CD4-positive, CD25-positive, alpha-beta regulatory T cell (primary cell): Measurements from ENCODE around the gene VEGFA. TPM values are rescaled to one million over a fixed set of nuclear protein-coding genes. Genes with fewer than 3 reads are reported as not detected.

ENCODE experiments used
- ATAC-seq, 2 donors: fragments of 150-1000 bp; cut with Tn5 transposase; one replicate each; pipeline ENCODE4 v1.10.0; 2021; ENCODE audit warnings: low read depth in 2 of 2, moderate number of reproducible peaks in 2 of 2, moderate library complexity in 1 of 2
- DNase-seq, 3 donors: peaks; one replicate each; pipeline versions ENCODE4 v3.0.0 to v3.0.0-alpha.2; 2012 to 2022; ENCODE audit warnings: mixed read lengths in 1 of 3
- H3K27ac ChIP-seq: one replicate; pipeline ENCODE4 v1.7.0; 2013; ENCODE audit warnings: mild to moderate bottlenecking, low read length; ENCODE audit not compliant: insufficient read depth, poor library complexity, severe bottlenecking
- H3K27me3 ChIP-seq: one replicate; pipeline ENCODE4 v1.7.0; 2013; ENCODE audit warnings: low read length; ENCODE audit not compliant: control insufficient read depth, insufficient read depth
- H3K36me3 ChIP-seq: one replicate; pipeline ENCODE4 v1.7.0; 2013; ENCODE audit warnings: mild to moderate bottlenecking, low read length, moderate library complexity; ENCODE audit not compliant: control insufficient read depth, insufficient read depth
- H3K4me1 ChIP-seq: 2 replicates; pipeline ENCODE4 v1.7.0; 2013; ENCODE audit warnings: mild to moderate bottlenecking, low read length; ENCODE audit not compliant: insufficient read depth, control insufficient read depth, poor library complexity, severe bottlenecking
- H3K4me3 ChIP-seq: one replicate; pipeline ENCODE4 v1.7.0; 2013; ENCODE audit warnings: low read depth, mild to moderate bottlenecking, low read length, moderate library complexity
- H3K9me3 ChIP-seq, 2 experiments: 1 replicate in 1 of 2; 2 replicates in 1 of 2; pipeline ENCODE4 v1.7.0; 2013; ENCODE audit warnings: low read length in 2 of 2, mild to moderate bottlenecking in 1 of 2, moderate library complexity in 1 of 2; ENCODE audit not compliant: control insufficient read depth in 2 of 2
- H3K27ac Mint-ChIP-seq, 3 donors: one replicate each; pipeline ENCODE4 v1.8.0; 2020 to 2022; ENCODE audit warnings: mild to moderate bottlenecking in 3 of 3, mixed read lengths in 3 of 3, moderate library complexity in 2 of 3
- H3K27me3 Mint-ChIP-seq: one replicate; pipeline ENCODE4 v1.8.0; 2022; ENCODE audit warnings: mild to moderate bottlenecking, mixed read lengths
- H3K36me3 Mint-ChIP-seq: one replicate; pipeline ENCODE4 v1.8.0; 2020; ENCODE audit warnings: mixed read lengths
- H3K4me1 Mint-ChIP-seq, 4 donors: one replicate each; pipeline ENCODE4 v1.8.0; 2020 to 2022; ENCODE audit warnings: mixed read lengths in 4 of 4, mild to moderate bottlenecking in 1 of 4
- H3K4me3 Mint-ChIP-seq, 4 donors: one replicate each; pipeline ENCODE4 v1.8.0; 2020 to 2022; ENCODE audit warnings: mild to moderate bottlenecking in 4 of 4, mixed read lengths in 4 of 4, moderate library complexity in 3 of 4
- H3K9me3 Mint-ChIP-seq, 7 donors: one replicate each; pipeline ENCODE4 v1.8.0; 2020 to 2022; ENCODE audit warnings: mixed read lengths in 7 of 7, mild to moderate bottlenecking in 3 of 7, moderate library complexity in 2 of 7
- polyA plus RNA-seq, 4 donors: library from polyadenylated mRNA; unstranded; fragments of 300-500 nt; fragmentation: Illumina TruSeq; gene quantifications; one replicate each; pipeline ENCODE4 v1.2.3, GENCODE V29; 2021
- total RNA-seq: library from RNA; stranded (reverse); gene quantifications from one replicate; pipeline ENCODE4 v1.2.3, GENCODE V29; 2022

Gene VEGFA
- total and polyA plus RNA-seq, 5 donors from 2014 or later = 0.01 to 0.22 (median 0.13) TPM; not detected in 2

- Histone ChIP-seq H3K4me3 (no peak overlapping the region), H3K9me3 (no peaks in the 10 kb centered on the region), H3K36me3 (no peaks in the 10 kb centered on the region), H3K4me1 (no peaks in the 10 kb centered on the region), H3K27ac (no peak overlapping the region), H3K27me3 (no peaks in the 10 kb centered on the region)
- Mint-ChIP-seq H3K36me3 (no peaks in the 10 kb centered on the region), H3K9me3 (no peaks in the 10 kb centered on the region), H3K27me3 (no peaks in the 10 kb centered on the region), H3K27ac (no peak overlapping the region), H3K4me3 (no peak overlapping the region), H3K4me1 (peaks cover 0 to 8% (median 3%) of the 10 kb centered on the region in 4 donors)
- DNase-seq (no peak), ATAC-seq (no peak)
Observed at GRCh38 chr6:43796903-43797890, 27.2 kb downstream of the VEGFA start.

- H3K36me3 ChIP-seq = no peaks in the 10 kb centered on the region
- Mint-ChIP-seq H3K9me3 (no peaks in the 10 kb centered on the region), H3K27ac (no peak overlapping the region), H3K4me3 (no peak overlapping the region), H3K4me1 (peaks cover 0 to 8% (median 3%) of the 10 kb centered on the region in 4 donors), H3K27me3 (no peaks in the 10 kb centered on the region), H3K36me3 (no peaks in the 10 kb centered on the region)
- DNase-seq (no peak), ATAC-seq (no peak)
- no peaks in the 10 kb centered on the region for H3K27me3 ChIP-seq
- no peaks in the 10 kb centered on the region for H3K4me1 ChIP-seq
- no peak overlapping the region for H3K27ac ChIP-seq
- H3K9me3 ChIP-seq = no peaks in the 10 kb centered on the region
- no peak overlapping the region for H3K4me3 ChIP-seq
Observed at GRCh38 chr6:43797919-43798318, 27.9 kb downstream of the VEGFA start.

- H3K4me1 Mint-ChIP-seq = peaks cover 0 to 8% (median 3%) of the 10 kb centered on the region in 4 donors
- no peaks in the 10 kb centered on the region for H3K4me1 ChIP-seq
- no peaks in the 10 kb centered on the region for H3K9me3 ChIP-seq
- H3K27ac Mint-ChIP-seq = peak overlapping the region in 1 of 3 donors; percentile 14
- no peaks in the 10 kb centered on the region for H3K27me3 ChIP-seq
- H3K4me3 ChIP-seq = no peak overlapping the region
- ATAC-seq = peak; percentile 22 to 38
- H3K36me3 ChIP-seq = no peaks in the 10 kb centered on the region
- H3K9me3 Mint-ChIP-seq = no peaks in the 10 kb centered on the region
- H3K27ac ChIP-seq = no peak overlapping the region
- H3K4me3 Mint-ChIP-seq = peak overlapping the region in 1 of 4 donors; percentile 4
- H3K27me3 Mint-ChIP-seq = no peaks in the 10 kb centered on the region
- DNase-seq = peak in 1 of 3 donors; percentile 17
- no peaks in the 10 kb centered on the region for H3K36me3 Mint-ChIP-seq
Observed at GRCh38 chr6:43798688-43799444, 28.9 kb downstream of the VEGFA start.

- no peak overlapping the region for H3K27ac ChIP-seq
Observed at GRCh38 chr6:43799551-43800297, 29.7 kb downstream of the VEGFA start.

GRCh38 chr6:43800298-43800623 lies 30.2 kb downstream of the VEGFA start:
- DNase-seq (no peak), ATAC-seq (no peak)
- Histone ChIP-seq H3K27ac (no peak overlapping the region), H3K36me3 (no peaks in the 10 kb centered on the region), H3K4me1 (no peaks in the 10 kb centered on the region), H3K9me3 (no peaks in the 10 kb centered on the region), H3K27me3 (no peaks in the 10 kb centered on the region), H3K4me3 (no peak overlapping the region)
- no peaks in the 10 kb centered on the region for H3K27me3 Mint-ChIP-seq
- no peaks in the 10 kb centered on the region for H3K9me3 Mint-ChIP-seq
- no peaks in the 10 kb centered on the region for H3K36me3 Mint-ChIP-seq
- H3K4me3 Mint-ChIP-seq = no peak overlapping the region
- peak overlapping the region in 1 of 3 donors; percentile 23 for H3K27ac Mint-ChIP-seq
- peaks cover 0 to 8% (median 3%) of the 10 kb centered on the region in 4 donors for H3K4me1 Mint-ChIP-seq

More at GRCh38 chr6:43799551-43800297, 29.7 kb downstream of the VEGFA start:
- no peaks in the 10 kb centered on the region for H3K27me3 Mint-ChIP-seq
- no peak overlapping the region for H3K4me3 ChIP-seq
- peak overlapping the region in 1 of 3 donors; percentile 17 for H3K27ac Mint-ChIP-seq
- peak in 1 of 2 donors; percentile 30 for ATAC-seq
- peak in 1 of 3 donors; percentile 80 for DNase-seq
- no peaks in the 10 kb centered on the region for H3K36me3 ChIP-seq
- peaks cover 0 to 8% (median 3%) of the 10 kb centered on the region in 4 donors for H3K4me1 Mint-ChIP-seq
- no peaks in the 10 kb centered on the region for H3K9me3 Mint-ChIP-seq
- no peaks in the 10 kb centered on the region for H3K4me1 ChIP-seq
- no peaks in the 10 kb centered on the region for H3K36me3 Mint-ChIP-seq
- H3K4me3 Mint-ChIP-seq = no peak overlapping the region
- H3K27me3 ChIP-seq = no peaks in the 10 kb centered on the region
- H3K9me3 ChIP-seq = no peaks in the 10 kb centered on the region

GRCh38 chr6:43800746-43801494 lies 30.9 kb downstream of the VEGFA start:
- peaks cover 0 to 8% (median 3%) of the 10 kb centered on the region in 4 donors for H3K4me1 Mint-ChIP-seq
- Histone ChIP-seq H3K4me3 (no peak overlapping the region), H3K9me3 (no peaks in the 10 kb centered on the region), H3K4me1 (no peaks in the 10 kb centered on the region), H3K27me3 (no peaks in the 10 kb centered on the region), H3K27ac (no peak overlapping the region), H3K36me3 (no peaks in the 10 kb centered on the region)
- no peaks in the 10 kb centered on the region for H3K9me3 Mint-ChIP-seq
- no peak for DNase-seq
- H3K4me3 Mint-ChIP-seq = no peak overlapping the region
- no peak for ATAC-seq
- no peaks in the 10 kb centered on the region for H3K36me3 Mint-ChIP-seq
- H3K27ac Mint-ChIP-seq = peak overlapping the region in 1 of 3 donors; percentile 23
- H3K27me3 Mint-ChIP-seq = no peaks in the 10 kb centered on the region
